Measurements from ENCODE around the gene OR6V1.
A peak's percentile ranks its signal among the peaks of the same experiment; 100 is the strongest.

OR6V1 gene, protein sequence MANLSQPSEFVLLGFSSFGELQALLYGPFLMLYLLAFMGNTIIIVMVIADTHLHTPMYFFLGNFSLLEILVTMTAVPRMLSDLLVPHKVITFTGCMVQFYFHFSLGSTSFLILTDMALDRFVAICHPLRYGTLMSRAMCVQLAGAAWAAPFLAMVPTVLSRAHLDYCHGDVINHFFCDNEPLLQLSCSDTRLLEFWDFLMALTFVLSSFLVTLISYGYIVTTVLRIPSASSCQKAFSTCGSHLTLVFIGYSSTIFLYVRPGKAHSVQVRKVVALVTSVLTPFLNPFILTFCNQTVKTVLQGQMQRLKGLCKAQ

DNA sequence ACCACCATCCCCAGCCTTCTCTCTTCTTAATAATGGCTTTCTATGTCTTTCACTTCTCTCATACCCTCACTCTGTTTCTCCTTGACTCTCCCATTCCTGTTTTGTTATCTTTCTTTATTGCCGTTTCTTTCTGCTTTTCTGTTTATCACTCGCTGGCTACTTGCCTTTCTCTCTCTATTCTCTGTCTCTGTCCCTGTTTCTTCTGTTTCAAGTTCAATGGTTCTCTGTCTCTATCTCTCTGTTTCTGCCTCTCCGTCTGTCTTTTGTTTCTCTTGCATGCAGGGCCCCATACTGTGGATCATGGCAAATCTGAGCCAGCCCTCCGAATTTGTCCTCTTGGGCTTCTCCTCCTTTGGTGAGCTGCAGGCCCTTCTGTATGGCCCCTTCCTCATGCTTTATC, at the start of gene OR6V1:
Gene OR6V1, plus strand, starts transcription at position 301 of the 400 bp plus-strand sequence. Its CDS starts 0 bp downstream, at position 301.
- no peak for TF ChIP-seq CTCF (IDR thresholded peaks at IDR 0.05; ENCODE audit: low read length)
- TF ChIP-seq EZH2 (IDR thresholded peaks at IDR 0.05; ENCODE audit: borderline replicate concordance, low read length), result no peak

DNA sequence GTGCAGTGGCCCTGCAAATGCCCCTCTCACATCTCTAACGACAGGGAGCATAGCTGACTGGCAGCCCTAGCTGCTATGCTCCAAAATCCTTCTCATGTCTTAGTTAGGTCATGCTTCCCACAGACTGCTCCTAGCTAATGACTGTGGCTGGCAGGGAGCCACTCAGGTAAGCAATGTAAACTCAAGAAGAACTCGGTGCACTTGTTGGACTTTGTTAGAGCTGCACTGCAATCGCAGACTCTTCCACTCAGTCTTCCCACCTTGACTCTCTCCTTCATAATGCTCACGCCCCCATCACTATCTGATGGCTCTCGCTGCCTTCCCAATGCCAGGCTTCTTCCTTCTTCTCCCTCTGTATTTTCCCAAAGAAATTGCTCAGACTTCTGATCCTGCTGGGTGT, 49.2 kb upstream of the OR6V1 start:
- no peaks in the 10 kb centered on the region for H3K36me3 ChIP-seq (ENCODE audit: insufficient read depth, low read length)
- H3K4me3 ChIP-seq (ENCODE audit: low read depth, low read length, poor library complexity, severe bottlenecking), result peak overlapping the region; percentile 16
- H3K9me2 ChIP-seq (ENCODE audit: low read depth, low read length), result no peaks in the 10 kb centered on the region
- no peaks in the 10 kb centered on the region for H4K20me1 ChIP-seq (ENCODE audit: insufficient read depth, low read length)
- no peaks in the 10 kb centered on the region for H3K79me2 ChIP-seq (ENCODE audit: insufficient read depth, low read length)
- TF ChIP-seq CTCF (IDR thresholded peaks at IDR 0.05; ENCODE audit: low read length), result no peak
- no peak for TF ChIP-seq EZH2 (IDR thresholded peaks at IDR 0.05; ENCODE audit: borderline replicate concordance, low read length)
- 0 out of 2 replicates have a peak, but pooled peaks cover 3% of the 10 kb centered on the region for H3F3A ChIP-seq (ENCODE audit: insufficient read depth, low read length)
- H3K9me3 ChIP-seq (ENCODE audit: low read length), result no peaks in the 10 kb centered on the region
- H3K4me2 ChIP-seq (ENCODE audit: low read length), result peak overlapping the region; percentile 44
- H3K27me3 ChIP-seq (ENCODE audit: insufficient read depth, low read length), result no peaks in the 10 kb centered on the region
- H3K27ac ChIP-seq (ENCODE audit: low read depth, low read length, poor library complexity, severe bottlenecking), result no peak overlapping the region
- no peak overlapping the region for H3K9ac ChIP-seq (ENCODE audit: low read length)
- peak overlapping the region; percentile 65; the same call in 1 of the 2 replicates for H2AFZ ChIP-seq (ENCODE audit: low read length)
- H3K4me1 ChIP-seq (ENCODE audit: insufficient read depth, low read length, severe bottlenecking), result peaks cover 4% of the 10 kb centered on the region

More for the DNA sequence above, at the start of gene OR6V1:
- Histone ChIP-seq H3K27ac (ENCODE audit: low read depth, low read length, poor library complexity, severe bottlenecking) (no peak within 1 kb of the TSS), H3K4me3 (ENCODE audit: low read depth, low read length, poor library complexity, severe bottlenecking) (no peak within 1 kb of the TSS), H3K79me2 (ENCODE audit: insufficient read depth, low read length) (no peaks in the 10 kb centered on the region), H3K4me2 (ENCODE audit: low read length) (no peak within 1 kb of the TSS), H3K36me3 (ENCODE audit: insufficient read depth, low read length) (no peaks in the 10 kb centered on the region), H3F3A (ENCODE audit: insufficient read depth, low read length) (no peaks in the 10 kb centered on the region), H3K4me1 (ENCODE audit: insufficient read depth, low read length, severe bottlenecking) (no peaks in the 10 kb centered on the region), H2AFZ (ENCODE audit: low read length) (no peak within 1 kb of the TSS), H3K9ac (ENCODE audit: low read length) (no peak within 1 kb of the TSS), H3K9me3 (ENCODE audit: low read length) (no peaks in the 10 kb centered on the region), H3K9me2 (ENCODE audit: low read depth, low read length) (no peaks in the 10 kb centered on the region), H3K27me3 (ENCODE audit: insufficient read depth, low read length) (no peaks in the 10 kb centered on the region), H4K20me1 (ENCODE audit: insufficient read depth, low read length) (no peaks in the 10 kb centered on the region)

DNA sequence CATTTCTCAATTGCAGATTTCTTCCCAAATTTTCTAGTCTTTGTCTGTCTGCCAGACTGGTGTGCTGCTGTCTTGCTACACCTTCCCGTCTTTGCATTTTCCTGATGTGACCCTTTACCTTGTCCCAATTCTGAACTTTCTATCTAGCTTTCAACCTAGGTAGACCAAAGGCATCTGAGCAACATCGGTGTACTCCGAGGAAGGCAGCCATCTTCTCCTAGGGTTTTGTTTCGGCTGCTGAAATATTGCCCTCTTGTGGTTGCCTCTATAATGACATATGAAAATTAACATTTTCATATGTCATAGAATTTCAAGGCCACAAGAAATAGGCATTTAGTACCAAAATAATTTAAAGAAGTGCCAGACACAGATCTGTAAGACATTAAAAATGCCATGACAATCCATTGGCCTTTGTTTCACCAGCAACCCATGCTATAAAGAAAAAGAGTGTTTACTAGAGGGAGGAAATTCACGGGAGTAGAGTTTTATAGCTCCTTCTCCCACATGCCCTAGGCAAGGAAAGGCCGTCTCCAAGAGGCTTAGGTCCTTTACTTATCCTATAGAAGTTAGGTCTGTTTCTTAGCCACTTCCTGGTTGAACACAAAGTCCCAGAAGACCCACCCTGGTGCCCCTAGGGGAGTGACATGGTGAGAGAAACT, 48.6 kb upstream of the OR6V1 start:
- Histone ChIP-seq H3K79me2 (ENCODE audit: insufficient read depth, low read length) (no peaks in the 10 kb centered on the region), H4K20me1 (ENCODE audit: insufficient read depth, low read length) (no peaks in the 10 kb centered on the region), H3K27me3 (ENCODE audit: insufficient read depth, low read length) (no peaks in the 10 kb centered on the region), H3K36me3 (ENCODE audit: insufficient read depth, low read length) (no peaks in the 10 kb centered on the region), H3K4me2 (ENCODE audit: low read length) (peak overlapping the region; percentile 44), H3K27ac (ENCODE audit: low read depth, low read length, poor library complexity, severe bottlenecking) (no peak overlapping the region), H2AFZ (ENCODE audit: low read length) (peak overlapping the region; percentile 65; the same call in 1 of the 2 replicates), H3K9me3 (ENCODE audit: low read length) (no peaks in the 10 kb centered on the region), H3K9me2 (ENCODE audit: low read depth, low read length) (no peaks in the 10 kb centered on the region), H3K4me3 (ENCODE audit: low read depth, low read length, poor library complexity, severe bottlenecking) (peak overlapping the region; percentile 16), H3K4me1 (ENCODE audit: insufficient read depth, low read length, severe bottlenecking) (peaks cover 4% of the 10 kb centered on the region), H3F3A (ENCODE audit: insufficient read depth, low read length) (0 out of 2 replicates have a peak, but pooled peaks cover 3% of the 10 kb centered on the region), H3K9ac (ENCODE audit: low read length) (no peak overlapping the region)
- no peak for TF ChIP-seq EZH2 (IDR thresholded peaks at IDR 0.05; ENCODE audit: borderline replicate concordance, low read length)
- peak; percentile 92 for TF ChIP-seq CTCF (IDR thresholded peaks at IDR 0.05; ENCODE audit: low read length)
